Measurements from ENCODE around the gene NFE2. TPM values are rescaled to one million over a fixed set of nuclear protein-coding genes. Genes with fewer than 3 reads are reported as not detected.
A peak's percentile ranks its signal among the peaks of the same experiment; 100 is the strongest.

The NFE2 gene
- total RNA-seq, 1 donor from 2014 or later = 4.9 TPM

GRCh38 chr12:54253240-54253639 lies 47.6 kb downstream of the NFE2 start:
- DNase-seq (ENCODE audit: low spot score) = no peak

GRCh38 chr12:54251667-54252284 lies 49.0 kb downstream of the NFE2 start:
- DNase-seq (ENCODE audit: low spot score) = no peak

DNA sequence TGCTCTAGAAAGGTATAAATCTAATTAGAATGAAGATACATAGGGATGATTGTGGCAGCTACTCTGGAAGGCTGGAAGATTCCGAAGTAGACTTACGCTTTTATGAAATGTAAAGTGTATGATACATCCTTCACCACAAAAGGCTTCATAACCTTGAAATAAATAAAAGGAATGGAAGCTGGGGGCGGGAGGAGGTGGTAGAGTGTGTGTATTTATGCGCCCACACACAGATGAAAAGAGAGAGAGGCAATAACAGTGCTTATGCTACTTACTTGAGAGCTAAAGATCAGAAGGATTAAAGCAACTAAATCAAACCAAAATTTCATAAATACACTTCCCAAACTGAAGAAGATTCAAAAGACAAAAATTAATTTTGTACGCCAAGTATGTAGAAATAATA lies 51.3 kb downstream of the NFE2 start:
- no peak for DNase-seq (ENCODE audit: low spot score)

DNA sequence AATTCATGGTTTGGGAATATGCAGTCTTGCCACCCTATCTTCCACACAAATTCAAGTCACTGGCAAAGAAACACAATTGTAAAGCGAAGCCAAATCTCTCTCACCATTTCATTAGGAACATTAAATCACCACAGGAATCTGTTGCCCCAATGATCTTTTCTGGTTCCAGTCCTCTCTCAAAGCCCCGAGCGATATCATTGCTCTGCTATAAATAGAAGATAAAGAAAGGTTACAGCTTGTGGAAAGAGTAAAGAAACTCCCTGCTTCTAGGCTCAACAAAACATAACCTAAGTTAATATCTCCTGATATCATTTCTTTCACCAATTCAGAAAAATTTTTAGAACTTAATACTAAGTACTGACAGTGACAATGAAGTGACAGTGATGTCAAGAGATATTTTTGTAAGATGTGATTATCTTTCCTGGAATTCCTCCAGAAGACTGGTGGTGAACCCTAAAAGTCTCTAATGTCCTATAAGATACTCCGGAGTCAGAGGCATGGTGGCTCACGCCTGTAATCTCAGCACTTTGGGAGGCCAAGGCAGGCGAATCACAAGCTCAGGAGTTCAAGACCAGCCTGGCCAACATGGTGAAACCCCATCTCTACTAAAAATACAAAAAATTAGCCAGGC lies 54.7 kb downstream of the NFE2 start:
- no peak for DNase-seq (ENCODE audit: low spot score)

Small RNAs within 50 kb of the gene (microRNA-seq; reads per million reads assigned to microRNA genes)
- gene MIR148B (ENCODE audit: borderline number of aligned reads) = 199 reads per million, percentile 56 among the genes with 10 or more reads in this experiment

Other genes with a start within 250 kb of the NFE2 start
- gene HOXC4, start 247.2 kb downstream of the NFE2 start, total RNA-seq = 2.2 TPM
- 23.4 TPM for gene SMUG1, start 112.0 kb downstream of the NFE2 start, total RNA-seq
- gene CBX5, start 20.9 kb downstream of the NFE2 start, total RNA-seq = 35.2 TPM
- gene HNRNPA1, start 20.3 kb downstream of the NFE2 start, total RNA-seq = 655 TPM
- gene COPZ1, start 24.1 kb upstream of the NFE2 start, total RNA-seq = 93.8 TPM
- 2.3 TPM for gene GPR84, start 63.5 kb upstream of the NFE2 start, total RNA-seq
- 31.9 TPM for gene ZNF385A, start 83.7 kb upstream of the NFE2 start, total RNA-seq
- gene ITGA5, start 118.3 kb upstream of the NFE2 start, total RNA-seq = 125 TPM
- 0.42 TPM for gene GTSF1, start 172.6 kb upstream of the NFE2 start, total RNA-seq
- 60.5 TPM for gene NCKAP1L, start 196.7 kb upstream of the NFE2 start, total RNA-seq
- gene PDE1B, start 248.6 kb upstream of the NFE2 start, total RNA-seq = 56.2 TPM